Measurements from ENCODE around the gene RASD2.

DNA sequence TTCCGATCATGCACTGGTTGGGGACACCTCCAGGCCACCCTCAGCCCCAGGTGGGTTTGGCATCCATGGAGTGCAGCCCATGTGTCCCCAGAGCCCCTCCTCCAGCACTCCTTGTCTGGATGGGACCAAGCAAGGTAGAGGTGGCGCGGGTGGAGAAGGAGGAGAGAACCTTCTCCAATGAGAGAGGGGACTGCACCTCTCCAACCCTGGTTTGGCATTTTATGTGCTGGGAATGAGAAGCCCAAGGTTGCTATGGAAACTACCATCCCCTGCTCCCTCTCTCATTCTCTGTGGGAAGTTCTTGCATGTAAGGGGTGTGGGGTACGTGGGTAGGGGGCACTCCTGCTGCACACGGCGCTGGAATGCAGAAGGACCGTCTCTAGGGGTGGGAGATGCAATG, 21.8 kb upstream of the RASD2 start:
- TF ChIP-seq, protein P1, sequence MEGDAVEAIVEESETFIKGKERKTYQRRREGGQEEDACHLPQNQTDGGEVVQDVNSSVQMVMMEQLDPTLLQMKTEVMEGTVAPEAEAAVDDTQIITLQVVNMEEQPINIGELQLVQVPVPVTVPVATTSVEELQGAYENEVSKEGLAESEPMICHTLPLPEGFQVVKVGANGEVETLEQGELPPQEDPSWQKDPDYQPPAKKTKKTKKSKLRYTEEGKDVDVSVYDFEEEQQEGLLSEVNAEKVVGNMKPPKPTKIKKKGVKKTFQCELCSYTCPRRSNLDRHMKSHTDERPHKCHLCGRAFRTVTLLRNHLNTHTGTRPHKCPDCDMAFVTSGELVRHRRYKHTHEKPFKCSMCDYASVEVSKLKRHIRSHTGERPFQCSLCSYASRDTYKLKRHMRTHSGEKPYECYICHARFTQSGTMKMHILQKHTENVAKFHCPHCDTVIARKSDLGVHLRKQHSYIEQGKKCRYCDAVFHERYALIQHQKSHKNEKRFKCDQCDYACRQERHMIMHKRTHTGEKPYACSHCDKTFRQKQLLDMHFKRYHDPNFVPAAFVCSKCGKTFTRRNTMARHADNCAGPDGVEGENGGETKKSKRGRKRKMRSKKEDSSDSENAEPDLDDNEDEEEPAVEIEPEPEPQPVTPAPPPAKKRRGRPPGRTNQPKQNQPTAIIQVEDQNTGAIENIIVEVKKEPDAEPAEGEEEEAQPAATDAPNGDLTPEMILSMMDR (IDR thresholded peaks at IDR 0.05): no peak
- no peak for TF ChIP-seq POLR2A (IDR thresholded peaks at IDR 0.05)

Data from Peyer's patch (tissue), 4 donors.